Keratinocyte (primary cell): ENCODE measurements around the gene ZNF335. TPM values are rescaled to one million over a fixed set of nuclear protein-coding genes. Genes with fewer than 3 reads are reported as not detected.
"Not testable (repeated sequence)": the region's sequence is repeated elsewhere in the genome, so short reads cannot be mapped to it uniquely, and the experiment has no call there.

Experiments
- DNase-seq: peaks from one replicate; pipeline ENCODE4 v3.0.0-alpha.2; 2011; ENCODE audit warnings: low read depth, missing footprints, low spot score
- FAIRE-seq: peaks from 2 replicates; lab custom pipeline; 2011; peaks lifted over from hg19 to GRCh38; lab: Jason Lieb, UNC
- H2AFZ ChIP-seq: 2 replicates; pipeline ENCODE4 v1.6.0; 2012; ENCODE audit warnings: low read length, control low read depth, inconsistent platforms; ENCODE audit not compliant: control insufficient read depth
- H3K27ac ChIP-seq: 2 replicates; pipeline ENCODE4 v1.5.1; 2011; ENCODE audit warnings: low read length; ENCODE audit not compliant: control insufficient read depth, insufficient read depth
- H3K27me3 ChIP-seq: 3 replicates; pipeline ENCODE4 v1.6.0; 2011; ENCODE audit warnings: low read length; ENCODE audit not compliant: control insufficient read depth, insufficient read depth; ENCODE audit errors: extremely low read depth
- H3K36me3 ChIP-seq, 2 experiments: 2 replicates in 1 of 2; 3 replicates in 1 of 2; pipeline ENCODE4 v1.5.1; 2011; ENCODE audit warnings: low read length in 2 of 2, mild to moderate bottlenecking in 1 of 2; ENCODE audit not compliant: control insufficient read depth in 2 of 2, insufficient read depth in 2 of 2; ENCODE audit errors: extremely low read depth in 1 of 2
- H3K4me1 ChIP-seq: 3 replicates; pipeline ENCODE4 v1.5.1; 2011; ENCODE audit warnings: low read length; ENCODE audit not compliant: control insufficient read depth, insufficient read depth; ENCODE audit errors: extremely low read depth
- H3K4me2 ChIP-seq: 3 replicates; pipeline ENCODE4 v1.6.0; 2011; ENCODE audit warnings: low read depth, low read length; ENCODE audit not compliant: control insufficient read depth, insufficient read depth; ENCODE audit errors: extremely low read depth
- H3K4me3 ChIP-seq, 3 experiments: fragments of 200-600 bp in 1 of 3; sonication (generic) in 1 of 3; 2 replicates in 2 of 3; 3 replicates in 1 of 3; pipeline ENCODE4 v1.5.1; 2011 to 2016; ENCODE audit warnings: low read length in 3 of 3, mild to moderate bottlenecking in 3 of 3, control low read depth in 2 of 3, inconsistent platforms in 1 of 3, low read depth in 1 of 3, mixed read lengths in 1 of 3, mixed run types in 1 of 3, moderate library complexity in 1 of 3; ENCODE audit not compliant: control insufficient read depth in 2 of 3, insufficient read depth in 2 of 3; ENCODE audit errors: extremely low read depth in 1 of 3
- H3K79me2 ChIP-seq: 2 replicates; pipeline ENCODE4 v1.6.0; 2012; ENCODE audit warnings: low read length; ENCODE audit not compliant: control insufficient read depth, insufficient read depth
- H3K9ac ChIP-seq: 3 replicates; pipeline ENCODE4 v1.6.0; 2011; ENCODE audit warnings: low read length; ENCODE audit not compliant: control insufficient read depth, insufficient read depth; ENCODE audit errors: extremely low read depth
- H3K9me1 ChIP-seq: 3 replicates; pipeline ENCODE4 v1.6.0; 2011; ENCODE audit warnings: low read length; ENCODE audit not compliant: control insufficient read depth, insufficient read depth; ENCODE audit errors: extremely low read depth
- H3K9me3 ChIP-seq: 2 replicates; pipeline ENCODE4 v1.5.1; 2012; ENCODE audit warnings: low read depth, low read length; ENCODE audit not compliant: control insufficient read depth
- H4K20me1 ChIP-seq: 3 replicates; pipeline ENCODE4 v1.6.0; 2011; ENCODE audit warnings: low read length; ENCODE audit not compliant: control insufficient read depth, insufficient read depth; ENCODE audit errors: extremely low read depth
- EZH2 ChIP-seq: IDR thresholded peaks from one replicate; pipeline ENCODE4 v1.6.1; 2012; ENCODE audit warnings: inconsistent platforms, mild to moderate bottlenecking, low read length, moderate library complexity
- dilution Hi-C: fragments of 300-500 bp; cut with MboI; formaldehyde crosslinking; loops from one replicate; pipeline ENCODE4 v1.7.0; 2020; ENCODE audit warnings: low sequenced_read_pairs; ENCODE audit not compliant: extremely low pct_ligation_motif_present
- polyA plus RNA-seq, 5 experiments: library from polyadenylated mRNA; depleted of rRNA in 3 of 5; stranded (reverse) in 3 of 5; stranded (forward) in 1 of 5; unstranded in 1 of 5; fragments of >200 nt; gene quantifications; 1 replicate in 1 of 5; 2 replicates in 3 of 5; 3 replicates in 1 of 5; pipeline versions ENCODE4 v1.2.1 to v1.2.3, GENCODE V29; 2011 to 2012; ENCODE audit warnings: missing spikeins in 2 of 5, low read depth in 1 of 5, low replicate concordance in 1 of 5
- TF ChIP-seq, protein P1 (sequence below), 3 experiments: IDR thresholded peaks in 1 of 3; conservative IDR thresholded peaks in 1 of 3; optimal IDR thresholded peaks in 1 of 3; 2 replicates in 2 of 3; 3 replicates in 1 of 3; pipeline versions ENCODE3 to v1.5.1; 2011; ENCODE audit warnings: low read length in 3 of 3, mild to moderate bottlenecking in 3 of 3, moderate library complexity in 2 of 3, control low read depth in 1 of 3, inconsistent platforms in 1 of 3; ENCODE audit not compliant: insufficient read depth in 2 of 3; ENCODE audit errors: extremely low read depth in 1 of 3

The ZNF335 gene
- polyA plus RNA-seq, 1 donor (not counting 4 experiments of a cell fraction or from before 2014, with no cell fraction given): 5.8 TPM

DNA sequence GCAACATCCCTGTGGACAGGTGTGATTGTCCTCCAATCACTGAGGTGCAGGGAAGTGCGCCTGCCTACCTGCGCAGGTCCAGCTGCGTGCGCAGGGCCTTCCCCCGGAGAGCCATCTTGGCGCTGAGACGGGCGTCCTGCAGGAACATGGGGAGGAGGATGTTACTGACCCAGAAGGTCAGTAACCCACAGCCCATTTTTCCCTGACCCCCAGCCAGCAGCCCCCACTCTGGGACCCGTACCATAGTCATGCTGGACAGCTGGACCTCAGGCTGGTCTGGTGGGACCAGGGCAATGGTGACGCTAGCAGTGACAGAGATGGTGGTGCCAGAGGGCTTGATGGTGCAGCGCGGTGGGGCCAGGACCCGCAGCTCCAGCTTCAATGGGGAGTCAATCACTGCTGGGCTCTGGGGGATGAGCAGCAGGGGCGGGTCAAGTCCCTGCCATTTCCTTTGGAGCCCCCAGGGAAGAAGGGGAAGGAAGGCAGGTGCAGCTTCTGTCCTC lies 69.8 kb downstream of the ZNF335 start:
- Histone ChIP-seq H3K27ac (no peak overlapping the region), H3K4me3 (no peak overlapping the region), H3K4me2 (no peak overlapping the region), H2AFZ (no peak overlapping the region), H3K4me1 (peaks cover 13% of the 10 kb centered on the region), H3K36me3 (peaks cover 9 to 27% of the 10 kb centered on the region in 2 experiments), H3K79me2 (no peaks in the 10 kb centered on the region), H3K9me3 (no peaks in the 10 kb centered on the region), H3K27me3 (no peaks in the 10 kb centered on the region), H3K9ac (no peak overlapping the region), H3K9me1 (peaks cover 7% of the 10 kb centered on the region), H4K20me1 (no peaks in the 10 kb centered on the region)
- FAIRE-seq (no peak), DNase-seq (no peak)
- TF ChIP-seq EZH2: no peak
- TF ChIP-seq, protein P1, sequence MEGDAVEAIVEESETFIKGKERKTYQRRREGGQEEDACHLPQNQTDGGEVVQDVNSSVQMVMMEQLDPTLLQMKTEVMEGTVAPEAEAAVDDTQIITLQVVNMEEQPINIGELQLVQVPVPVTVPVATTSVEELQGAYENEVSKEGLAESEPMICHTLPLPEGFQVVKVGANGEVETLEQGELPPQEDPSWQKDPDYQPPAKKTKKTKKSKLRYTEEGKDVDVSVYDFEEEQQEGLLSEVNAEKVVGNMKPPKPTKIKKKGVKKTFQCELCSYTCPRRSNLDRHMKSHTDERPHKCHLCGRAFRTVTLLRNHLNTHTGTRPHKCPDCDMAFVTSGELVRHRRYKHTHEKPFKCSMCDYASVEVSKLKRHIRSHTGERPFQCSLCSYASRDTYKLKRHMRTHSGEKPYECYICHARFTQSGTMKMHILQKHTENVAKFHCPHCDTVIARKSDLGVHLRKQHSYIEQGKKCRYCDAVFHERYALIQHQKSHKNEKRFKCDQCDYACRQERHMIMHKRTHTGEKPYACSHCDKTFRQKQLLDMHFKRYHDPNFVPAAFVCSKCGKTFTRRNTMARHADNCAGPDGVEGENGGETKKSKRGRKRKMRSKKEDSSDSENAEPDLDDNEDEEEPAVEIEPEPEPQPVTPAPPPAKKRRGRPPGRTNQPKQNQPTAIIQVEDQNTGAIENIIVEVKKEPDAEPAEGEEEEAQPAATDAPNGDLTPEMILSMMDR (optimal IDR thresholded peaks at IDR 0.05 in 1 of 3, IDR thresholded peaks at IDR 0.05 in 1 of 3, conservative IDR thresholded peaks at IDR 0.05 in 1 of 3; ENCODE audit: extremely low read depth in 1 of 3, insufficient read depth in 2 of 3, low read length in 3 of 3): no peak
- dilution Hi-C loops: no loop called here

DNA sequence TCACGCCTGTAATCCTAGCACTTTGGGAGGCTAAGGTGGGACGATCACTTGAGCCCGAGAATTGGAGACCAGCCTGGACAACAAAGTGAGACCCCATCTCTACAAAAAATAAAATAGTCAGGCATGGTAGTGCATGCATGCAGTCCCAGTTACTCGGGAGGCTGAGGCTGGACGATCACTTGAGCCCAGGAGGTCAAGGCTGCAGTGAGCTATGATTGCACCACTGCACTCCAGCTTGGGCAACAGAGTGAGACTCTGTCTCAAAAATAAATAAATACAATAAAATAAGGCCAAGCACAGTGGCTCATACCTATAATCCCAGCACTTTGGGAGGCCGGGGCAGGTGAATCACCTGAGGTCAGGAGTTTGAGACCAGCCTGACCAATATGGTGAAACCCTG lies 70.7 kb downstream of the ZNF335 start:
- H3K36me3 ChIP-seq: peaks cover 17 to 31% of the 10 kb centered on the region in 2 experiments
- FAIRE-seq, dilution Hi-C loops: not testable (repeated sequence)

More for the DNA sequence above, 70.7 kb downstream of the ZNF335 start:
- not testable (repeated sequence) for H3K4me2 ChIP-seq, H3K27me3 ChIP-seq, H2AFZ ChIP-seq, H3K9me1 ChIP-seq, H3K27ac ChIP-seq, H3K4me3 ChIP-seq, H4K20me1 ChIP-seq, H3K9me3 ChIP-seq, H3K9ac ChIP-seq, H3K79me2 ChIP-seq, DNase-seq
- H3K4me1 ChIP-seq: peaks cover 12% of the 10 kb centered on the region
